Measurements from ENCODE around the gene DDR1.
"Not testable (repeated sequence)": the region's sequence is repeated elsewhere in the genome, so short reads cannot be mapped to it uniquely, and the experiment has no call there.

The DDR1 gene

DNA sequence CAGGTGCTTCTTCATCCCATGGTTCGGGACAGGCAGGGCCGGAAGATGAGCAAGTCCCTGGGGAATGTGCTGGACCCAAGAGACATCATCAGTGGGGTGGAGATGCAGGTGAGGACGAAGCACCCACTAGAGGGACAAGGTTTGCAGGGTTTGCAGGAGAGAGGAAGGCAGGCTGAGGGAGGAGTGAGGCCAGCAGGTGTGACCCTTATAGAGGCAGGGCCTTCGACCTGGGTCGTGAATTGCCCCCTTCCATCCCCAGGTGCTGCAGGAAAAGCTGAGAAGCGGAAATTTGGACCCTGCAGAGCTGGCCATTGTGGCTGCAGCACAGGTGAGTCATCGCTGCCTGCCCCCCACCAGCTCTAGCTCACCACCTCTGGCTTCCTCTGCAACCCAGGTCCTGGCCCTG lies 38.1 kb downstream of the DDR1 start:
- no peak for DNase-seq

DNA sequence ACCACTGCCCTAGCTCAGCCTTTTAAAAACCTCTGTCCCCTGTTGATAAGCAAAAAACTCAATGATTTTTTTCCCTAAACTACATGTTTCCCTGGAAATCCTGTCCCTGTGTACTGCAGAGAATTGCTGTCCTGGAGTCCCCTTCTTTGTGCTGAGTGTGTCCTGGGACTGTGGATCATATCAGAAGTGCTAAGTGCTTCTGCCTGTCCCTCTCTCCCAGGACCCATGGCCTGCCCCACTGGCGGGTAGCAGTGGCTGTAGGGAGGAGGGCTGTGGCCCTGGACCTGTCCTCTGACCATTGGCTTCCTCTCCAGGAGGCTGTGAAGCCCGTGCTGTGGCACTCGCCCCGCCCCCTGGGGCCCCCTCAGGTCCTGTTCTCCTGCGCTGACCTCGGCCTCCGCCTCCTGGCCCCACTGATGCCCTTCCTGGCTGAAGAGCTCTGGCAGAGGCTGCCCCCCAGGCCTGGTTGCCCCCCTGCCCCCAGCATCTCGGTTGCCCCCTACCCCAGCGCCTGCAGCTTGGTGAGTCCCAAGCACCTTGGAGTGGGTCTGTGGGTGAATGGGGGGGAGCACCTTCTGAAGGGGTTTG lies 39.8 kb downstream of the DDR1 start:
- DNase-seq = not testable (repeated sequence)

DNA sequence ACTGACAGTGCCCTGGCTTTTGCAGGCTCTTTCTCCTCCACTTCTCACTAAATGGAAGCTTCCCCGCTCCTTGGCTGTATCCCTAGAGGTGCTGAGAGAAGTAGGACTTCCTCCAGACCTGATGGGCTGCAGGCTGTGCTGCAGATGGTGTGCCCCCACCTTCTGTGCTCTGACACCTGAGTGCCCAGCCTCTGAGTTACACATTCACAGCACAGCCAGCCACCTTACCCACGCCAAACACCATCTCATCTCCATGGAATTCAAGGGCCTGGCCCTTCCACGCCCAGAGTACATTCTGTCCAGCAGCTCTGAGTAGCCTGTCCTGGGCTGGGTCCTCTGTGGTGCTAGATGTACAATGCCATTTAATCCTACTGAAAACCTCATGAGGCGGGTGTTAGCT lies 42.3 kb downstream of the DDR1 start:
- no peak for DNase-seq

DNA sequence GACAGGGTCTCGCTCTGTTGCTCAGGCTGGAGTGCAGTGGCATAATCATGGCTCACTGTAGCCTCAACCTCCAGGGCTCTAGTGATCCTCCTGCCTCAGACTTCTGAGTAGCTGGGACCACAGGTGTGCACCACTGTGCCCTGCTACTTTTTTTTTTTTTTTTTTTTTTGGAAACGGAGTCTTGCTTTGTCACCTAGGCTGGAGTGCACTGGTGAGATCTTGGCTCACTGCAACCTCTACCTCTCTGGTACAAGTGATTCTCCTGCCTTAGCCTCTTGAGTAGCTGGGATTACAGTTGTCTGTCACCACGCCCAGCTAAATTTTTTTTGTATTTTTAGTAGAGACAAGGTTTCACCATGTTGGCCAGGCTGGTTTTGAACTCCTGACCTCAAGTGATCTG lies 42.8 kb downstream of the DDR1 start:
- DNase-seq = not testable (repeated sequence)

DNA sequence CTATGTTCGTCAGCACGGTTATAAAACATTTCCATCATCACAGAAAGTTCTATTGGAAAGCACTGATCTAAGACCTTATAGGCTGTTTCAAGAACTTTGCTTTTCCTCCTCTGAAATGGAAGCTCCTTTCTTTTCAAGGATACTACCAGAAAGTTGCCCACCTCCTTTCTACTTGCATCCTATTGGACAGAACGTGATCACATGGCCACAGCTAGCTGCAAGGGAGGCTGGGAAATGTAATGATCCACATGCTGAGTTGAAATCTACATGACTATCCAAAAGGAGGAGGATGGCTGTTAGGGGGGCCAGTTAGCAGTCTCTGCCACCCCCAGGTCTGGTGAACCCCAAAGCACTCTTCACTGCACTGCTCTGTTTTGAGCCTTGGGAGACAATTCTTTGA lies 44.4 kb downstream of the DDR1 start:
- DNase-seq = no peak

DNA sequence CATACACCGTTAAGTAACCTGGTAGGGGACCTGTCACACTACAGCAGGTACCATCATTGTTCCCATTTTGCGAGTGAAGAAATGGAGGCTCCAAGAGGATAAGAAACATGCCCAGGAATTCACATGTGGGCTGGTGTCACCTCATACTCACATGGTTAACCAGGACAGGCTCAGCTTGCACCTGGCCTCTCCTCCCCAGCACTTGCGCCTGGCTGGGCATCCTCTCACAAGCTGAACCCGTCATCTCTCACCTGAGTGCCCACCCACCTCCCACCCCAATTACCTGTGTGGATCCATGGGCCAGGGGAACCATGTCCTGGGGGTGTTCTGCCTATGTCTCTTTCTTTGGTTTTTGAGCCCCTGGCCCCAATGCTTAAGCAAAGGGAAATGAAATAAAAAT lies 46.2 kb downstream of the DDR1 start:
- no peak for DNase-seq

DNA sequence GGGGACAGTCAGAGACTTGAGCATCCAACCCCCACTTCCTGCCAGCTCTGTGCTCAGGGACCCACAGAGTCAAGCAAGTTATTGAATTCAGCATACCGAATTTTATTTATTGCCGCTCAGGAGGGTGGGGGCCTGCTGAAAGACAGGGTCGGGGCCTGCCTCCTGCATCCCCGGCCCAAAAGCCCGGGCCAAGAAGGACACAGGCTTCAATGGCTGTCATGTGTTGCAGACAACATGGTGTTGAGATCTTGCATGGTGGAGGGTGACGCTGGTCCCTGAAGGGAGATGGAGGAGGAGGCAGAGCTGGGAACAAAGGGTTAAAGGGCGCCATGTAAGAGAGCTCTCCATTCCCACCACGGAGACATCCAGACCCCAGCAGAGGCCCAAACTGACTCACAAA lies 47.0 kb downstream of the DDR1 start:
- DNase-seq = no peak

DNA sequence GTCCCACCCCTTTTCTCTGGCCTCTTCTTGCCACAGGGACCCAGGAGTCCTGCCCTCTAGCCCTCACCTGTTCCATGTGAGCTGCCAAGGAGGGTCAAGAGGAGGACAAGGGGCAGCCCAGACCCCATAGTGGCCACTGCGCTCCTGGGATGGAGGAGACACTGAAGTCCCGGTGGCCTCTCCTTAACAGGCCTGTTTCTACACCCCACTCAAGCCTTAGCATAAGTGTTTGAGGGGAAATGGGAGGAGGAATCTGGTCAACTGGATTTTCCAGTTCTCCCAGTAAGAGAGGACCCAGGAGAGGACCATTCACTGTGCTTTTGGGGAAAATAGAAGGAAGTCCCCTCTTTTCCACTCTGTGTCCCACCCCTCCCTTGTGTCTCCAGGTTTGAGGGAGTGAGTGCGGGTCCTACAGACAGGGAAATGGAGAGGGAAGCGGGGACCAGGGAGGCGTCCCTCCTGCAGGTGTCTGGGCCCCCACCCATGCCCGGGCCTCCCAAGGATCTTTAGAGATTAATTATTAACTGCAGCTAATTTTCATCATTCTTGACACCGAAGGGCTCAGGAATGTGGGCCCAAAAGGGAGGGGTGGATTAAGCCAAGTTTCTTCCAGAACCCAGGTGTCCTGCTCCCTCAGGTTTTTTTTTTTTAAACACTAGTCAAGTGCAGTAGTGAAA lies 47.8 kb downstream of the DDR1 start, which contains the start of gene SFTA2:
TSS of gene SFTA2 (minus strand) at position 202 of the 677 bp plus-strand sequence. CDS start at position 128, 74 bp downstream.
- no peak for DNase-seq

DNA sequence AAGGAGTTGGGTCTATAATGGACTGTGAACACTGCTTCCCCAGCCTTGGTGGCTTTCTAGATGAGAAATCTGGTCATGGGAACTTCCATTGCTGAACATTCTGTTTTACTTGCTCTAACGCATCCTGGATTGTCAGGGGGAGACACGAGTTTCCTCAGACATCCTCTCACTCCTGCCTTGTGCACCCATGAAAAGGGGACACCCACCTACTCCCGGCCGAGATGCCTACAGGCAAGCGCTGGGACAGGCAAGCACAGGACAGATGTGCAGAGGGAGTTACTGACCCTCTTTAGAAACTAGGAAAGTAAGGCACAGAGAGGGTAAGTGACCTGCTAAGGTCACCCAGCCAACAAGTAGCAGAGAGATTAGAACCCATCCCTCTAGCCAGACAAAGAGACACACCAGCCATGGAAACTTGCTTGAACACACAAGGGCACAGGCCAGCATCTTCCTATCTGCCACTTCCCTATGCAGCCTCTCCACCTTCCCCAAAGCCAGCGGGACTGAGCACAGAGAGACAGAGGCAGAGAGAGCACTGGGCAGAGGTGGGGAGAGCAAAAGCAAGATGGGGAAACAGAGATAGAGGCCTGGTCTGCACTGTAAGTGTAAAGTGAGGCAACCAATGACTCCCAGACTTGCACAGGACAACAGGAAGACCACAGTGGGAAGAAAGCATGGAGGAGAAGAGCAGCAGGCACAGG lies 48.5 kb downstream of the DDR1 start:
- no peak for DNase-seq

DNA sequence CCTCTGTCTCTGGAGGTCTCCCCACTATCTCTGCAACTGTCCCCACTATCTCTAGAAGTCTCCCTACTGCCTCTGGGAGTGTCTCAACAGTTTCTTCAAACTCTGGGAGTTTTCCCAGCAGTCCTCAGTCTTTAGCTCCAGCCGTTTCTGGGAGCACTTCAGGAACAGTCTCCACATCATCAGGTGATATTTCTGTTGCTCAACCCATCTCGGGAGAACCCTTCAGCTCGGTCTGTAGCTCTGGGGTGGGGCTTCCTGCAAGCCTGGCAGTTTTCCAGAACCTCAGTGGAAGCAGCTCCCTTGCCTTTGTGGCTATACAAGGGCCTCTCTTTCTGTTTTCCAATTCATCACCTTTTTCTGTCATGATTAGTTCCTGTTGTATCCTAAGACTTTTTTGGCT lies 50.7 kb downstream of the DDR1 start:
- no peak for DNase-seq

DNA sequence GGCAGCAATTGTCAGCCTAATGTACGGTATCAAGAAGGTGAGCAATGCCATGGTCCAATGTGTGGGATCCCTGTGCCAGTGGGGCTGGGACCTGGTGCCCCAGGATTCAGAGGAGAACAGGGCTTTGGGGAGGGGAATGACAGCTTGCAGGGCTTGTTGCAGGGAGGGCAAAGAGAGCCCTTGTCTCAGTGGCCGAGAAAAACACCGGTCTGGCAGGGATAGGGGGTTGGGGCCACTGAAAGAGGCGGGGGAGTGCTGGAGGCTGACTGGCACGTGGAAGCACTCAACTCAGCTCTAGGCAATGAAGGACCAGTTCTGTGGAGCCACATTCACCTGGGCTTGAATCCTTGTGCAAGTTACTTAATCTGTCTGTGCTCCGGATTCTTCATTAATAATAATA lies 52.9 kb downstream of the DDR1 start:
- no peak for DNase-seq

DNA sequence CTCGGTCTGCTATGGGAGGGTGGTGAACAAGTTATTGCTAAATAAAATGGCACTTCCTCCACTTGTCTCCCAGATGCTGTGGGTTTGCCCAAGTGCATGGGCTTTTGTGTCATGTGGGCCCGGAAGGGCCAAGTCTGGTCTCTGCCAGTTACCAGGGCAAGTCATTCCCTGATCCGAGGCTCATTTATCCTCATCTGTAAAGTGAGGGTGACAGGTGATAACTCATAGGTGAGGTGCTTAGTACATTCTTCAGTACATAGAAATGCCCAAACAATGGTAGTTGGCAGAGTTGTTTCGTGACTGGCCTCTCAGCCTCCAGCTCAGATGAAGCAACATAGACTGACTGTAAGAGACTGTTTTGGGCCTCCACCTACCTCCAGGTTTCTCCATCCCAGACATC lies 54.4 kb downstream of the DDR1 start:
- no peak for DNase-seq

DNA sequence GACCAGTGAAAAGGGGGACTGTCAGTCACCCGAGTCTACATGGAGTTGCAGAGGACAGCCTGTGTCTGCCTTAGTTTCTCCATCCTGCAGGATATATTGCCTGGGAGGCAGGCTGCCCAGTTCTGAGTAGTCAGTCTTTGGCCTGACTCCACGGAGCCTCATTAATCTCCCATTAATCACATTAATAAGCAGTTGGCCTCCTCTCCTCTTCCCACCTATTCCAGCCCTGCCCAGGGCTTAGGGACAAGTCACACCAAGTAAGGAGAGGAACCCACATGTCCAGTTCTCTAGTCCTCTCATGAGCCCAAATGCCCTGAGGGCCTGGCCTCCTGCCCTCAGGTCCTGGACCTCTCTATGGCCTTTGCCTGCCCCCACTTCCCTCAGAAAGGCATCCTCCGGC lies 55.2 kb downstream of the DDR1 start:
- no peak for DNase-seq

DNA sequence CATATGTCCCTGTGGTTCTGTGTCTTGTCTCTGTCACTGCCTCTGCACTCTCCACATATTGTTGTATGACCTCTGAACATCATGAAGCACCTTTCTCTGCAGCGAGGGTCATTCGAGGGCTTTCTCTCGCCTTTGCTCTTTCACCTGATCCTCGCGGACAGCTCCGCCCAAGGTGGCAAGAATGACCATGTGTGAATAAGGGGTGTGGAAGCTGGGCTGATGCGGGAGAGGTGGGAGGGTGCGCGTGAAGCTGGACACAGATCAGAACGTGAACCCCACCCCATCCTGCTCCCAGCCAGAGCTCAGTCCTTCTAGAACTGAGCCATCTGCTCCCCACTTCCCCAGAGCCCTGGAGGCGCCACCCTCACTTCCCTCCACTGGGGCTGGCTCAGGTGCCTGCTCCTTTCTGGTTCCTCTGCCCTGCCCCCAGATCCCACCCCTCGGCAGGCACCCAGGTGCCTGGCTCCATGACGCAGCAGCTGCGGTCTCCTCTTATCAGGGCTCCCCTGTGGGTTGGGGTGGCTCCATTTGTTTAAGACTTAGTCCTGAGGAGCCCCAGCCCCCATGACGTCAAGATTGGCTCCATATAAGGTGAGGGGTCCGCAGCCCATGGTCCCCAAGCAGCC lies 56.2 kb downstream of the DDR1 start, which contains the start of gene MUCL3:
TSS of gene MUCL3 (plus strand) at position 613 of the 626 bp plus-strand sequence. CDS start 27 bp downstream, outside the sequence.
- DNase-seq = no peak

DNA sequence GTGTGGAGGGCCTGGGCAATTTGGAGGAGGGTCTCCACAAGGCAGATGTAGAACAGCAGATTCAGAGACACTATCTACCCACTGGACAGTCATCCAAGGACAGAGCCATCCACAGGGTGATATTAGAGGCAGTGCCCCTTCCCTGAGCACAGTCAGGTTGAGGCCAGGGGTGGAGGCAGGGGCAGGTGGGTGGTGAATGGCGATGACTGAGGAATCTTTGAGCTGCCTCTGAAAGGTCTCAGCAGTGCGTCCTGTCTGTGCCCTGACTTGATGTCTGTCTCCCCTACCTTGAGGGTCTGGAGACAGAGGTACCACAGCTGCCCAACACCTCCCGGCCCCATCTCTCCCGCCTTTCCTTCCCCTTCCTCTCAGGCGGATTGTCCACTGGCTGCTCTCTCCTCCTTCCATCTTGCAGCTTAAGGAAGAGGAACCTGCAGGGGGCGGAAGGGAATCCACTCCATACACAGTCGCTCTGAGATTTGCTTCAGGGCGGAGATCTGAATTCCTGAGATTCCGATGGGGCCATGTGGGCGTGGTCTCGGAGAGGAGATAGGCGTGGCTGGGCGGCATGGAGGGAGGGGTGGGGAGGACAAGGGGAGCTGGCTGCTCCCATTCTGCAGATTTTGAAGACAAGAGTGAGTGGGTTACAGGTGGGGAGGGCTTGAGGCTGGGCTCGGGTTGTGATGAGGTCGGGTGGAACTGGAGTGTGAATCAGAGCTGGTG lies 58.2 kb downstream of the DDR1 start:
- DNase-seq = peak; percentile 54

DNA sequence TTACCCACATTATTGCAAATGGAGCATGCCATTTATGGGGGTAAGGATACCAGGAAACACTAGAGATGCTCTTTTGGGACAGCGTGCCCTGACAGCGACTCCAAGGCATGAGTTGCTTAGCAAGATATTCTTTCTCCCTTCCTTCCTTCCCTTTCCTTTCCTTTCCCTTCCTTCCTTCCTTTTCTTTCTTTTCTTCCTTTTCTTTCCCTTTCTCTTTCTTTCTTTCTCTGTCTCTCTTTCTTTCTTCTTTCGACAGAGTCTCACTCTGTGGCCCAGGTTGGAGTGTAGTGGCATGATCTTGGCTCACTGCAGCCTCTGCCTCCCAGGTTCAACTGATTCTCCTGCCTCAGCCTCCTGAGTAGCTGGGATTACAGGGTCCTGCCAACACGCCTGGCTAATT lies 59.7 kb downstream of the DDR1 start:
- DNase-seq = no peak

DNA sequence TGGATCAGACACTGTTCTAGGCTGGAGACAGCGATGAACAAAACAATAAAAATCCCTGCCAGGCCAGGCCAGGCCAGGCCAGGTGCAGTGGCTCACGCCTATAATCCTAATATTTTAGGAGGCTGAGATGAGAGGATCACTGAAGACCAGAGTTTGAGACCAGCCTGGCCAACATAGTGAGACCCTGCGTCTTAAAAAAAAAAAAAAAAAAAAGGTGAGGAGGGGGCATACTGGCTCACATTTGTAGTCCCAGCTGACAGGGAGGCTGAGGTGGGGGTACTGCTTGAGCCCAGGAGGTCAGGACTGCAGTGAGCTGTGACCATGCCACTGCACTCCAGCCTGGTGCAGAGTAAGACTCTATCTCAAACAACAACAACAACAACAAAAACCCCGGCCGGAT lies 61.0 kb downstream of the DDR1 start:
- DNase-seq = no peak

DNA sequence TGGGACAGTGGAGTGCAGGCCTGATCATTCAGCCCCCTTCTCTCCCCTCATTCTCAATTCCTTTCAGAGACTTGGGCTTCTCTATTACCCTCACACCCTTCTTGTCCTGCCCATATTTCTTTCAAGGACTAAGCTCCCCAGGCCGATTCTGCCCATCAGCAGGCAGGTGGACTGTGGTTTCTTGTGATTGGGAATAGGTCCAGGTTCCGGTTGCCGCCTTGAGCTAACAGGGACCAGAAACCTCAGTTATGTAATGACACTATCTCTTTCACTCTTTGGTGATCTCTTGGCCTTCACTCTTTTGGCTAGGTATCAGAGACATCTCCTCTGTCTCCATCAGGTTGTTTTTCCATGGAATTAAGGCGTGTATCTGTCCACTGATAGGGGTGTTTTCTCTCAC lies 62.9 kb downstream of the DDR1 start:
- no peak for DNase-seq

DNA sequence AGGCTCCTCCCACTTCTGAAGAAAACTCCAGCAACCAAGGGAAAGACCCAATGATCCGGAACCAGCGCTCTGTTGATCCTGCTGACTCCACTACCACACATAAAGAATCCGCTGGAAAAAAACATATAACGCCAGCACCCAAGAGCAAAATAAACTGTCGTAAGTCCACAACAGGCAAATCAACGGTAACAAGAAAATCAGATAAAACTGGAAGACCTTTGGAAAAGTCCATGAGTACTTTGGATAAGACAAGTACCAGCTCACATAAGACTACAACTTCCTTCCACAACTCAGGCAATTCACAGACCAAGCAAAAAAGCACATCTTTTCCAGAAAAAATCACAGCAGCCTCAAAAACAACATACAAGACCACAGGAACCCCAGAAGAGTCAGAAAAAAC lies 64.5 kb downstream of the DDR1 start:
- DNase-seq = no peak
